Large intestine (tissue), 3 donors: ENCODE results near the gene LHPP. TPM values are rescaled to one million over a fixed set of nuclear protein-coding genes. Genes with fewer than 3 reads are reported as not detected.
A peak's percentile ranks its signal among the peaks of the same experiment; 100 is the strongest.

Experiments used
- DNase-seq, 2 donors: peaks; one replicate each; pipeline versions ENCODE4 v3.0.0 to v3.0.0-alpha.2; 2013
- H3K27ac ChIP-seq: one replicate; pipeline ENCODE4 v1.5.1; 2013; ENCODE audit warnings: low read length
- H3K27me3 ChIP-seq: 2 replicates; pipeline ENCODE4 v1.6.1; 2013; ENCODE audit warnings: low read length; ENCODE audit not compliant: control insufficient read depth, insufficient read depth
- H3K36me3 ChIP-seq: 2 replicates; pipeline ENCODE4 v1.6.1; 2013; ENCODE audit warnings: low read length; ENCODE audit not compliant: control insufficient read depth, insufficient read depth
- H3K4me1 ChIP-seq: one replicate; pipeline ENCODE4 v1.6.1; 2013; ENCODE audit warnings: low read length; ENCODE audit not compliant: control insufficient read depth, insufficient read depth
- H3K4me3 ChIP-seq: one replicate; pipeline ENCODE4 v1.5.1; 2013; ENCODE audit warnings: low read length
- H3K9me3 ChIP-seq: one replicate; pipeline ENCODE4 v1.6.1; 2013; ENCODE audit warnings: mild to moderate bottlenecking, low read depth, low read length, moderate library complexity; ENCODE audit not compliant: control insufficient read depth
- WGBS: methylation state at CpG from one replicate; pipeline ENCODE4 v1.1.5; 2013; ENCODE audit warnings: low lambda C conversion rate; ENCODE audit not compliant: insufficient coverage; 5-methylcytosine and 5-hydroxymethylcytosine counted together
- polyA plus RNA-seq: library from polyadenylated mRNA; unstranded; fragments of 120-200 nt; gene quantifications from one replicate; pipeline ENCODE4 v1.2.1, GENCODE V29; 2013

LHPP gene
- polyA plus RNA-seq, 1 donor = 40.7 TPM

DNA sequence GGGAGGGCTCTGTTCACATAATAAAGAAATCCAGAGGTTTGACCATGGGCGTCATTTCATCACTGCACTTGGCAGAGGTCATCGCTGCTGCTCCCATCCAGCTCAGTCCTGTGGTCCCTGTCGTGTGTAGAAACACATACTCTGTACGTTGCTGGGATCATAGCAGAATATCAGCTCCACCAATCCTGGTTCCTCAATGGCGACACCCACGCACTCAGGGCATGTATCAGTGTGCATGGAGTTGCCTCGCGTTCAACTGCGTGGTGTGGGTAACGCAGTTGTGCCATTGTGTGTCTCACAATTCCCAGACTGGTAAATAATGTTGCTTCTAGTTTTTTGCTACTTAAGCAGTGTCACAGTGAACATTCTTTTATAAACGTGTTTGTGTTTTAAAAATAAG is 111.1 kb downstream of the LHPP start:
- Histone ChIP-seq H3K4me1 (no peaks in the 10 kb centered on the region), H3K36me3 (no peaks in the 10 kb centered on the region), H3K4me3 (no peak overlapping the region), H3K9me3 (no peaks in the 10 kb centered on the region), H3K27me3 (no peaks in the 10 kb centered on the region), H3K27ac (no peak overlapping the region)
- 71% methylated on average over 1 of the region's 11 CpGs for WGBS
- DNase-seq = no peak

DNA sequence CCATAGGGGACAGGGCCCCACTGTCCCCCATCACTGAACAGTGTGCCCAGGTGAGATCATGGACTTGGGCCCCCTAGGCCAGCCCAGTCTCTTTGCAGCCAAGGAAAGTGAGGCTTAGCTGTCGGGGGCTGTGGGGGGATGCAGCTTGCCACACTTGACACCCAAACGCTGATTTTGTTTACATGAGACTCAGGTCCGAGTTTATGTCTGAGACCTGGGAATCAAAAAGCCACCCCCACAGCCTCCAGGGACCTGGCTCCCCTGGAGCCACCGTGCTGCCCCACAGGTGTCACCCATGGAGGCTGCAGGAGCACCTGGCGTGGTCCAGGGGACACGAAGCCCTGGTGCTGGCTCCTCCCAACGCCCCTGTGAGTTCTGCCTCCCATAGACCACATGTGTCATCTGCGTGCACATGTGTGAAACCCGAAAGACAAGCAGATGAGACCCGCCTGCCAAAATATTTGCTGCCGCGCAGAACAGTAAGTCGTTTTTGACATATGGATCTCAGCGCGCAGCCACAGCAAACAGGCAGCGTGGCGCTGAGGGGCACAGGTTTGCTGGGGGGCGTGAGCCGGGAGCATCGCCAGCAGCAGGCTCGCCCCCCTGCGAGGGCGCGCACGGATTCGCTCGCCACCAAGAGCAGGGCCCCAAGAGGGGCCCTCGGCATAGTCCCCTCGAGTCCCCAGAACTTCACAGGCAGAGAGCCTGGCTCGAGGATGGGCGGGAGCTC is 112.3 kb downstream of the LHPP start:
- Histone ChIP-seq H3K27me3 (no peaks in the 10 kb centered on the region), H3K36me3 (no peaks in the 10 kb centered on the region), H3K9me3 (no peaks in the 10 kb centered on the region), H3K27ac (no peak overlapping the region), H3K4me3 (no peak overlapping the region), H3K4me1 (no peaks in the 10 kb centered on the region)
- no peak for DNase-seq
- no CpG with 5 or more reads among the region's 31 CpGs for WGBS

DNA sequence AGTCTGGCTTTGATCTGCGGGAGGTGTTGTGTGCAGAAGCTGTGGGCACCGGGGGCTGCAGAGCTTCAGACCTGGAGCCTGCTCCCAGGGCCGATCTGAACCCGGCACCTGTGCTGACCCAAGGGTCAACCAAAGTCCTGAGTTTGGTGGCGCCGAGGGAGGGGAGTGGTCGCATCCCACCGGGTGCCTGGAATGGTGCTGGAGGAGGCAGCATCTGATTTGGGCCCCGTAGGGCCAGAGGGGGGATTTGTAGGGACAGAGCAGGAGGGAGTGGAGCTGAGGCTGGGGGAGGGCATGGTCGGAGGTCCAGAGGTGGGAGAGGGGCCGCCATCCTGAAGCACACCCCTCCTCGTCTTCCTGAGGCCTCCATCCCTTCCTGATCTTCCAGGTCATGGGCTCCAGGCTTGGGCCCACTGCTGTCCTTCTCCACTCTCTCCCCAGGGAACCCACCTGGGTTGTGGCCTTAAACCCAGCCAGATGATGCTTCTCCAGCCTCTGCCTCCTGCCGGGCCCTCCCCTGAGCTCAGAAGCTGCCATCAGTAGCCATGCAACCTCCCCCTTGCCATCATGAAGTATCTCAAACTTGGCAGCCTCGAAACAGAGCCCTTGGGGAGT is 112.9 kb downstream of the LHPP start:
- H3K36me3 ChIP-seq = no peaks in the 10 kb centered on the region
- no peak for DNase-seq
- no CpG with 5 or more reads among the region's 14 CpGs for WGBS

DNA sequence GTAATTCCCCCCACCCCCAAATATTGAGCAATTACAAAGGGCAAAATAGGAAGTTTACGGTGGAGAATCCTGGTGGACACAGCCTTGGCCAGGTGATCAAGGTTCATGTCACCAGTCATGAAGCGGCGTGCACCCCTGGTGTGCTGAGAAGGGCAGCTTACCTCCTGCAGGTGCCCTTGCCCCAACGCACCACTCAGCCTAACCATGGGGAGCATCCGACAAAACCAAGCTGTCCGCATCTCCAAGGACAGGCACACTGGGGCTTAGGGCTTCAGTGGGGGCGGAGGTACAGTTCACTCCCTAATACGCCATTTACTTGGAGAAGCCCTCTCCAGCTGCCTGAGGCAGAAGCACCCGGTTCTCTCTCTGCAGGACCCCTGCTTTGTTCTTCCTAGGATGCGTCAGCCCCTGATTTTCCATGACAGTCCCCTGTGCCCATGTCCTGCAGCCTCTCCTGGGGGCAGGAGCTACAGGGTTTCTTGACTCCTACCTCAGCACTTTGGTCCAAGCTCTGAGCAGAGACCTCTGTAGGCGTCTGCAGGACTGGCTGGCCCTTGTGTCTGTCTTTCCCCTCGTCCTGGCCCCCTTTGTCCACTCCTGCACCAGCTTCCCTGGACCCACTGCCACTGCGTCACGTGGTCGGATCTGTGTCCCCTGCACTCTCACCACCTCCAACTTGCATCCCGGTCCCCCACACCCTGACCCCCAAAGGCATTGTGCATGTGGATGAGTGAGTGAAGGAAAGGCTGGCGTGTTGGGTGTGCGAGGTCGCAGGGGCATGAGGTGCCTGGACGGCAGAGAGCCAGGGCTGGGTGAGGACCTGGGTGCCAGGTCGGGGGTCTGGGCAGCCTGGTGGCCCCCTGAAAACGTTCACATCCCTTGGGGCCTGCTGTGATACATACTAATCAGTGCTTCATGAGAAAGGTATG is 113.7 kb downstream of the LHPP start:
- H3K27ac ChIP-seq = no peak overlapping the region
- WGBS = no CpG with 5 or more reads among the region's 22 CpGs
- DNase-seq = no peak

More for the DNA sequence above, 112.9 kb downstream of the LHPP start:
- H3K4me3 ChIP-seq = no peak overlapping the region
- no peaks in the 10 kb centered on the region for H3K9me3 ChIP-seq
- no peaks in the 10 kb centered on the region for H3K27me3 ChIP-seq
- H3K4me1 ChIP-seq = no peaks in the 10 kb centered on the region
- H3K27ac ChIP-seq = no peak overlapping the region

DNA sequence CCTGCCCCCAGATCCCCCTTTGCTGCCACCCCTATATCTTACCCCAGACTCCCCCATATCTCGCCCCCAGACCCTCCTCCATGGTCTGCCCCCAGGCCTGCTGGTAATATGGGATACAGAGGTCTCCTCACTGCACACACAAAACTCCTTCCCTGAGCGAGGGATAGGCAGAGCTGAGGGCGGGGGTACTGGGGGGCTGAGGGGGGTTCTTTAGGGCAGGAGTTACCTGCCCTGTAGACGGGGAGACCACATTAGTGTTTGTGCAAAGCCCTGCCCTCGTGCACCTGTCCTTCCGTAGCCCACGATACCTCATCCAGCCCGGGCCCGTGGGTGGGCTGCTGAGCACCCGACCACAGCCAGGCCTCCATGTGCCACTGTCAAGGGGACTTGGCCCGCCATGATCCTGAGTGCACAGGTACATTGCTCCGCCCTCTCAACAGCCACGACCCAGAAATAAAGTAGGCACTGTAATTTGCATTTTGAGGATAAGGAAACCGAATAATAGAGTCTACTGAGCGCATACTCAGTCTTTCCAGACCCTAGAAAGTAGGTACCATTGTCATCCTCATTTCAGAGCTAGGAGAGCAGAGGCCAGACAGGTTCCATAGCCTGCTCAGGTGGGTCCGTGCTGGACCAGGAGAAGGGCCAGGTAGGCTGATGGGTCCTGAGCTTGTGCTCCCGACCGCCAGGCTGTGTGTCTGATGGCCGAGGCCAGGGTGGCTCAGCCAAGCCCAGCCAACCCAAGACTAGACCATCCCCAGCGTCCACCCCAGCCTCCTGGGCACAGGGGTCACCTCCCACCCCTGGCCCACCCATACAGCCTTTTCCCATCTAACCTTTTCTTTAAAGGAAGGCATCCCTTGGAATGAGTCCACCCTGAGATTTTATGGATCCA is 115.2 kb downstream of the LHPP start:
- H3K9me3 ChIP-seq = no peaks in the 10 kb centered on the region
- H3K4me1 ChIP-seq = no peaks in the 10 kb centered on the region
- no peak for DNase-seq
- H3K27ac ChIP-seq = no peak overlapping the region
- no CpG with 5 or more reads among the region's 20 CpGs for WGBS
- no peaks in the 10 kb centered on the region for H3K27me3 ChIP-seq
- no peaks in the 10 kb centered on the region for H3K36me3 ChIP-seq
- H3K4me3 ChIP-seq = no peak overlapping the region

More for the DNA sequence above, 113.7 kb downstream of the LHPP start:
- Histone ChIP-seq H3K4me1 (no peaks in the 10 kb centered on the region), H3K4me3 (no peak overlapping the region), H3K36me3 (no peaks in the 10 kb centered on the region), H3K27me3 (no peaks in the 10 kb centered on the region), H3K9me3 (no peaks in the 10 kb centered on the region)

GRCh38 chr10:124577651-124578050 is 116.0 kb downstream of the LHPP start:
- H3K9me3 ChIP-seq = no peaks in the 10 kb centered on the region
- no peak overlapping the region for H3K4me3 ChIP-seq
- H3K36me3 ChIP-seq = no peaks in the 10 kb centered on the region
- H3K27me3 ChIP-seq = no peaks in the 10 kb centered on the region
- WGBS = no CpG with 5 or more reads among the region's 3 CpGs
- H3K4me1 ChIP-seq = no peaks in the 10 kb centered on the region
- no peak overlapping the region for H3K27ac ChIP-seq
- DNase-seq = no peak

DNA sequence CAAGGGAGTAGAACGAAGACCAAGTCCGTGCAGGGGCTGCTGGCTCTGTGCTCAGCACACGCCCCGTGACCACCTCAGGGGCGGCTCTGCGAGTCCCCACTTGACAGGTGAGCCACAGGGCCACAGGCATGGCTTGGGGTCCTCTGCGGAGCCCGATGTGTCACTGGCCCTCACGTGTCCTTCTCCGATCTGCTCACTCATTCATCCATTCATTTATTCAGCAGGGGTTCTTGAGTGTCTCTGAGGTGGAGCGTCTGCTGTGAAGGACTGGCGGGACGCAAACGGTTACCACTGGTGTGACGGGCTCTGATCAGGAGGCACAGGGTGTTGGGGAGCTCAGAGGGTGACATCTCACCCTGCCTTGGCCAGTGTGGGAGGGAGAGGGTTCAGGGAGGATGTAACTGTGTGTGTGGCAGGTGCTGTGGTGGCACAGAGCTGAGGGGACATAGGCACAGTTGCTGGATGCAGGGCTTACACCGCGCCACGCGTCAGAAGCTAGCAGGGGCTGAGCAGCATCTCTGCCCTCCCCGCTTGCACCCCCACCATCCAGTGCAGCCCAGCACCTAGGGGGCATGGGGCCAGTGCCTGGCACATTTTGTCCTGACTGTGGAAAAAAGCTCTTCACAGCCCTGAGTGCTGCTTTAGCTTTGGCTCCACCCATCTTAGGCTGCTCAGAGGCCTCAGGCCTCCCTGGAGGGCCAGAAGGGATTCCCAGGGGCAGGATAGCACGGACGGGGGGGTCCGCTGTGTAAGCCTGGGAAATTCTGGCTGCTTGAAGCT is 116.8 kb downstream of the LHPP start:
- Histone ChIP-seq H3K36me3 (no peaks in the 10 kb centered on the region), H3K9me3 (no peaks in the 10 kb centered on the region), H3K27me3 (no peaks in the 10 kb centered on the region), H3K4me3 (no peak overlapping the region), H3K27ac (no peak overlapping the region), H3K4me1 (no peaks in the 10 kb centered on the region)
- WGBS = no CpG with 5 or more reads among the region's 23 CpGs
- DNase-seq = no peak

DNA sequence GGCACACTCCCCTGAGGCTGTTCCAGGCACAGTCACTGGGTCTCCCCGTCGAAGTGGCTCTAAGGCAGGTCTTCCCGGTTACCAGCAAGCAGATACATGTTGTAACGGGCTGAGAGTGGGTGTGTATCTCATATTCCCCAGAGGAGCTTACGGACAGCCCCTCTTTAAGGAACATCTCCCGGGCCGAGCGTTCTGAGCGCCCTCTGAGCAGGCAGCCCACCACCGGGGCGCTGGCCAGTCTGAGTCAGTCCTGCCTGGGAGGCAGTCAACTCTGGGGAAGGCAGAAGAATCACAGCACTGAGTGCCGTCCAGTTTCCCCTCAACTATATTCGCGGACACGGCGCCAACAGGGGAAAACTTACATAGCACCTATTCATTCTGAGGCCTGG is 117.4 kb downstream of the LHPP start:
- DNase-seq = no peak
- H3K9me3 ChIP-seq = no peaks in the 10 kb centered on the region
- H3K27ac ChIP-seq = no peak overlapping the region
- H3K27me3 ChIP-seq = no peaks in the 10 kb centered on the region
- no CpG with 5 or more reads among the region's 16 CpGs for WGBS
- H3K4me1 ChIP-seq = no peaks in the 10 kb centered on the region
- H3K36me3 ChIP-seq = no peaks in the 10 kb centered on the region
- H3K4me3 ChIP-seq = no peak overlapping the region

DNA sequence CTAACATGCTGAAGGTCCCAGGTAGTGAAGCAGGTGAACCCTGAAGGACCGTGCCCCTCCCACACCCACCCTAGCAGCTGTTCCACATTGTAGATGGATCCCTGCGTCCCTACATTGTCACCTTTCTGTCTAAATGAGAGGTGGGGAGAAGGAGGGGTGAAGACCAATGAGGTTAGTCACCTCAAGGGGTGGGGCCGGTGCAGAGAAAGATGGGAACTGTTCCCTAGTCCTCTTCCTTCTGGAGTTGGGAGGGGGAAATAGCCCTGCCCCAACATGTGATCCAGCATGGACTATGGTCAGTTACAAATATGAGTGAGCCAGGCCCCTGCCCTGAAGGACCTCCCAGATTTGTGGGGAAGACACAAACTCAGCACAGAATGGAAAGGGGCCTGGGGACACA is 124.5 kb downstream of the LHPP start:
- peaks cover 2% of the 10 kb centered on the region for H3K9me3 ChIP-seq
- no peak overlapping the region for H3K4me3 ChIP-seq
- no peak overlapping the region for H3K27ac ChIP-seq
- peaks cover 12% of the 10 kb centered on the region for H3K4me1 ChIP-seq
- no CpG with 5 or more reads among the region's 3 CpGs for WGBS
- peak in 1 of 2 donors; percentile 42 for DNase-seq
- no peaks in the 10 kb centered on the region for H3K27me3 ChIP-seq
- H3K36me3 ChIP-seq = peaks cover 5% of the 10 kb centered on the region
